ENCODE measurements around the gene C2CD2.

C2CD2 gene

GRCh38 chr21:41913230-41913629 is 40.6 kb downstream of the C2CD2 start:
- no peak for DNase-seq (ENCODE audit: low spot score)

- no peak for DNase-seq (ENCODE audit: low spot score)
Observed at GRCh38 chr21:41908829-41909228, 45.0 kb downstream of the C2CD2 start.

GRCh38 chr21:41907496-41908258 is 46.1 kb downstream of the C2CD2 start:
- no peak for DNase-seq (ENCODE audit: low spot score)

- DNase-seq (ENCODE audit: low spot score) = no peak
Observed at GRCh38 chr21:41906770-41907169, 47.0 kb downstream of the C2CD2 start.

- DNase-seq (ENCODE audit: low spot score) = no peak
Observed at GRCh38 chr21:41903559-41904351, 50.1 kb downstream of the C2CD2 start.

- DNase-seq (ENCODE audit: low spot score) = no peak
Observed at GRCh38 chr21:41902946-41903345, 50.9 kb downstream of the C2CD2 start.

- no peak for DNase-seq (ENCODE audit: low spot score)
Observed at GRCh38 chr21:41901782-41902181, 52.0 kb downstream of the C2CD2 start.

GRCh38 chr21:41901099-41901498 is 52.7 kb downstream of the C2CD2 start:
- DNase-seq (ENCODE audit: low spot score) = no peak

- no peak for DNase-seq (ENCODE audit: low spot score)
Observed at GRCh38 chr21:41900401-41900800, 53.4 kb downstream of the C2CD2 start.

GRCh38 chr21:41899426-41900202 is 54.2 kb downstream of the C2CD2 start:
- no peak for DNase-seq (ENCODE audit: low spot score)

- no peak for DNase-seq (ENCODE audit: low spot score)
Observed at GRCh38 chr21:41898998-41899397, 54.8 kb downstream of the C2CD2 start.

GRCh38 chr21:41897700-41898099 is 56.1 kb downstream of the C2CD2 start:
- no peak for DNase-seq (ENCODE audit: low spot score)

- no peak for DNase-seq (ENCODE audit: low spot score)
Observed at GRCh38 chr21:41897047-41897669, 56.7 kb downstream of the C2CD2 start.

- no peak for DNase-seq (ENCODE audit: low spot score)
Observed at GRCh38 chr21:41895643-41896493, 58.0 kb downstream of the C2CD2 start.

GRCh38 chr21:41894922-41895557 is 58.8 kb downstream of the C2CD2 start:
- DNase-seq (ENCODE audit: low spot score) = no peak

GRCh38 chr21:41894511-41894910 is 59.3 kb downstream of the C2CD2 start:
- DNase-seq (ENCODE audit: low spot score) = no peak

GRCh38 chr21:41892726-41893125 is 61.1 kb downstream of the C2CD2 start:
- DNase-seq (ENCODE audit: low spot score) = no peak

GRCh38 chr21:41891132-41891531 is 62.7 kb downstream of the C2CD2 start:
- DNase-seq (ENCODE audit: low spot score) = no peak

GRCh38 chr21:41890355-41890754 is 63.5 kb downstream of the C2CD2 start:
- no peak for DNase-seq (ENCODE audit: low spot score)

- DNase-seq (ENCODE audit: low spot score) = no peak
Observed at GRCh38 chr21:41888749-41889376, 65.0 kb downstream of the C2CD2 start.

Data from left forelimb (tissue), 1 donor.